GM12801 (cell line): ENCODE results near the gene AUTS2.

Experiments used
- CTCF ChIP-seq: IDR thresholded peaks from one replicate; pipeline ENCODE4 v1.5.1; 2011; ENCODE audit warnings: control low read depth; ENCODE audit not compliant: insufficient read length; ENCODE audit errors: extremely low read depth

The AUTS2 gene

GRCh38 chr7:70446448-70447143, 848.3 kb downstream of the AUTS2 start:
- TF ChIP-seq CTCF: no peak

- TF ChIP-seq CTCF: no peak
Measured at GRCh38 chr7:70448312-70448906, 850.1 kb downstream of the AUTS2 start.

- no peak for TF ChIP-seq CTCF
Measured at GRCh38 chr7:70450731-70451130, 852.5 kb downstream of the AUTS2 start.

- no peak for TF ChIP-seq CTCF
Measured at GRCh38 chr7:70455925-70456324, 857.6 kb downstream of the AUTS2 start.

GRCh38 chr7:70456719-70457118, 858.4 kb downstream of the AUTS2 start:
- TF ChIP-seq CTCF: no peak

- TF ChIP-seq CTCF: no peak
Measured at GRCh38 chr7:70457482-70457881, 859.2 kb downstream of the AUTS2 start.

GRCh38 chr7:70457883-70458680, 859.8 kb downstream of the AUTS2 start:
- TF ChIP-seq CTCF: no peak
